Measurements from ENCODE around the gene DEFB112. TPM values are rescaled to one million over a fixed set of nuclear protein-coding genes. Genes with fewer than 3 reads are reported as not detected.

Gene DEFB112, protein sequence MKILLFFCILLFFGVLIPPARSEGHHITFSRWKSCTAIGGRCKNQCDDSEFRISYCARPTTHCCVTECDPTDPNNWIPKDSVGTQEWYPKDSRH
- total RNA-seq, result not detected in 2 replicates

DNA sequence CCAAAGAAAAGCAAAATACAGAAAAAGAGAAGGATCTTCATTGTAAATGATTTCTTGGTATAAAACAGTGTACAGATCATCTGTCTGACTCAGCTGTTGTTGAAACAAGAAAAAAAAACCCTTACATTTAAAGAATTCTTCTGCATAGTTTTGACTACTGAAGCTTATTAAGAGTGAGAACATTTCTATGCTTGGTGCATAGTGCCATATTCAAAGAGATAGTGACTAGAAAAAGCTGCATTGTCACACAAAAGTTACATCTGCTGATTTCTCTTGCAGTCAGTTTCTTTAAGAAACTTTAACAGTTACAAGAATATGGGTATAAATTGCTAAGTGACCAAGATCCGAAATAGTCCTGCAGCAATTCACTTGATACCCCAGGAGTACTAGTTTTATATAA lies at the start of gene DEFB112:
Gene DEFB112, minus strand, starts transcription at position 101 of the 400 bp plus-strand sequence. Its CDS starts 60 bp downstream, at position 41.
- no peak for DNase-seq (ENCODE audit: low read depth in 2 of 2)

DNA sequence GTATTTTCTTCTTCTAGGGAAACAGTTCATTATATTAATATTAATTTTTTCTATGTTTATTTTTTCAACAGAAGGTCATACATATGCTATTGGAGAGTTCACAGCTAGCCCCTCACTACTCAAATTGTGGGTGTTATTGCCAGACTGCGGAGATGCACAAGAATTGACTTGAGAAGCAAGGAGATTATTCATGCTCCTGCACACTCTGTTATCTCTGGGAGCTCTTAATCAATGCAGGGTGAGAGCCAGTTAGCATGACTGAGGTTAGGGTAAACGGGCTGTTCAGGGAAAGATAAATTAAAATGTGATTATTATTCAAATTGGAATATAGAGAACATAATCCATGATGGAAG lies 48.9 kb upstream of the DEFB112 start:
- DNase-seq (ENCODE audit: low read depth in 2 of 2), result no peak

DNA sequence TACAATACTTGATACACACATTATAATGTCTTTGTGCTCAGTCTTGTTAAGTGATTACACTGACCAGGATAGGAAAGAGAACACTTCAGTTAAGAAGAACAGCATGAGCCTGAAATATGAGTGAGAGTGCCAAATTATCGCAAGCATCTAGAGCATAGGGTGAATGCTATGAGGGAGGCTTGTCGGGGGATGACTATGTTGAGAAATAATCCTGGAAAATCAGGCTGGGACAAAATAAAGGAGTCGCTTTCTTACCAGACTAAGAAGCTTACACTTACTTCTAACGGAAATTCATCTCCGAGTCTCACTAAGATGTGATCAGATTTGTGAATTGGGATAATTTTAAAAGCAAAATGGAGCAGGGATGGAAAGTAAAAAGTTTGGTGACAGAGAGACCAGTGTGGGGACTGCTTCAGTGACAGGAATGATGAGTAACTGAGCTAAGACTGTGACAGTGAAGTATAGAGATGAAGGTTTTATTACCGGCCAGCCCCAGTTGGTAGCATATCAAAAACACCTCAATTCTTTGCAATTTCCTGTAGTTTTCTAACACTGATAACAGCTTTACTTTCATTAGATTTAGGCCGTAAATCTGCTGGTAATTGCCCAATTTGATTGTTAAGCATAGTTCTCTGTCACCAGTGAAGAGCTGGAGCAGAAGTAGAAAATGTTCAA lies 48.4 kb upstream of the DEFB112 start:
- DNase-seq (ENCODE audit: low read depth in 2 of 2), result no peak

DNA sequence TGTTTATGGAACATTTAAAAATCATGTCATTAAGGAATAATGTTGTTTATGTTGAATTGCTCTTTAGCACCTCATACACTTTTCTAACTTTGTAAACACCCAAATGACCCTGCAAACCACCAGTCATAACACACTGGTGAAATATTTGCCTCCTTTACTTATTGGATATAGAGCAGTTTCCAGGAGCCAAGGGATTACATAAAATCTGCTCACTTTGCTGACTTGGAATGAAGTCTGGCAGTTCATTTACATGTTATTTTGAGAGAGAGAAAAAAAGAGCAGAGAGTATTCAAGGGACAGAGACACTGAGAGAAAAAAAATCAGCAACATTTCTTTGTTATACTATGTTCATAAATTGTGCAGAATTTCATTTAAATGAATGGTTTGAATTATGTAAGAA lies 46.6 kb upstream of the DEFB112 start:
- DNase-seq (ENCODE audit: low read depth in 2 of 2), result no peak

DNA sequence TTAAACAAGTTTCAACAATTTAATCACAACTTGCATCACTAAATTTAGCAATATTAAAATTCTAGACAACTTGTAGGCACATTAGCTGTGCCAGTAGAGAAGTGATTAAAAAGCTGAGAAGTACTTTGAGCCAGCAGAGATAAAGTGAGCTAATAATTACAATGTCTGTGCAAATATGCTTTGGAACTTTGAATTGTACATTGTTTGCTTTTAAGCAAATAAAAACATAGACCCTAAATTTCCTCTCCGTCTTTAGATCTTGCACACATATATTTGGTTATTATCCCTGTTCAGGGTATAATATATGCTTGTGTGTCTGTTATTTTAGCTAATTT lies 44.2 kb upstream of the DEFB112 start:
- no peak for DNase-seq (ENCODE audit: low read depth in 2 of 2)

DNA sequence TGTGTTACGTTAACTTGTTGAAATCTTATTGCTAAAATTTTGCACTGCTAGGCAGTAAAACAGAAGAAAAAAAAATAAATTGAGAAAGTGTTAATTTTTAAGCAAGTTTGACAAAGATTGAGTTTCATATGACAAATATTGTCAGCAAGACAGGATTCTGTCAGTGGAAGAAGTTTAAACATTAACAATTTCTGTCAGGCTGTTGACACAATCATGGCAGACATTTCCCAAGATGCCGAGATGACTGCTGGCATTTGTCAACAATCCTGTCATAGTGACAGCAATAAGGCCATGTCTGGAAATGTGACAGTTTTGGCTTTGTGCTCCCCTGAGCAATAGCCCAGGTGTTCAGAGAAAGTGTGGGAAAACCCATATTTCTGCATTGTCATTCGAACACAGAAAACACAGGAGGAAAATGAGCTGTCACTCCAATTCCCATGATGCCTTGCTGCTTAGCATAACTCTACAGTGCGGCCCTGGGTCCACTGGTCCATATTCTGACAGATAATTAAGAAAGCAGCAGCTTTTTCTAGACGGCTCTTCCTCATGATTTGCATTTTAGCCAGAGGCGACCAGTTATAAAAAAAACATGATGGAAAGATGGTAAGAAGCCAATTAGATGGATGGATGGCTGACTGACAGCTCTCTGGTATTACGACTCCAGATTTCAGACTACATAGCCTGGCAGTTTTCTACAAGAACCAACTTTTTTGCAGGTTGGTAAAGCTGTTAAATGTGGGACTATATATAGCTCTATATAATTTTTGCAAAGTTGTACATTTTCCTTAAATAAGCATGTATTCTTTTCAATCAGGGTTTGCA lies 43.6 kb upstream of the DEFB112 start:
- DNase-seq (ENCODE audit: low read depth in 2 of 2), result no peak

DNA sequence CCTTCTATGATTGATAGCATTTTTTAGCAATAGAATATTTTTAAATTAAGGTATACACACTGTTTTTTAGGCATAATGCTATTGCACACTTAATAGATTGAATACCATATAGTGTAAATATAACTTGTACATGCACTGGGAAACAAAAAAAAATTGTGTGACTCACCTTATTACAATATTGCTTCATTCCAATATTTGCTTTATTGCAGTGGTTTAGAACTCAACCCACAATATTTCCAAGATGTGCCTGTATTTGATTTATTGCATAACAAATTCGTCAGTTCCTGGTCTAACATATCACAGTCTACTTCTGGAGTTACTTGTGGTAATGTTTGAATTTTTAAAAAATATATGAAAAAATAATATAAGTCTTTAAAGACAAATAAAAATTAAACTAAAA lies 41.9 kb upstream of the DEFB112 start:
- no peak for DNase-seq (ENCODE audit: low read depth in 2 of 2)

DNA sequence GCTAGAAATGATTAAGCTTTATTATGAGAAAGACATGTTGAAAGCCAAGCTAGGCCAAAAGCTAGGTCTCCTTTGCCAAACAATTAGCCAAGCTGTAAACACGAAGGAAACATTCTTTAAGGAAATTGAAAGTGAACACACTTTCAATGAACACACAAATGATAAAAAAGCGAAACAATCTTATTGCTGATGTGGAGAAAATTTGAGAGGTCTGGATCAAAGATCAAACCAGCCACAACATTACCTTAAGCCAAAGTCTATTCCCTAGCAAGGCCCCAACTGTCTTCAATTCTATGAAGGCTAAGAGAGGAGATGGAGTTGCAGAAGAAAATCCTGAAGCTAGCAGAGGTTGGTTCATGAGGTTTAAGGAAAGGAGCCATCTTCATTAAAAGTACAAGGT lies 40.2 kb upstream of the DEFB112 start:
- no peak for DNase-seq (ENCODE audit: low read depth in 2 of 2)

DNA sequence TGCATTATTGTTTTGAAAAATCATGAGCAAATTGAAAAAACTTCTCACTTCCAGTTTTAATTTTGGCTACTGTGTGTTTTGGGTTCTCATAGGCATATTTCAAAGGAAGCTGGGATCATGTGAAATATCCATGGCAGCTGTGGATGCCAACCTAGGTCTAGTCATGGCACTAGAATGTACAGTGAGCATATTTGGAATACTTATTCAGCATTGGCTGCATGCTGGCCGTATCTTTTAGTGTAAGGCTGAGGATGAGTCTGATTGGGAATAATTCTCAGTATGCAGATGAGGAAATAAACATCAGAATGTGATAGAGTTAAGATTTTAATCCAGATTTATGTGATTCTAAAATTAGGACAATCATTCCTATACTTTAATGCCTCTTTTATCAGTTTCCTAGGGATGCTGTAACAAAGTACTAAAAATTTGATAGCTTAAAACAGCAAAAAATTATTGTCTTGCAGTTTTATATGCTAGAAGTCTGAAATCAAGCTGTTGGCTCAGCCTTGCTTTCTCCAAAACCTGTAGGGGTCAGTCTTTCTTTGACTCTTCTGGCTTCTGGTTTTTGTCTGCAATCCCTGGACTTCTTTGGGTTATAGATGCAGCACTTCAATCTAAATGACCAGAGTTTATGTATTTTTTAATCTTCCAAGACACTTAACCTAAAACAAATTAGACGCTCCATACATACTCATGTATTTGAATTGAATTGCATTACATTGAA lies 37.7 kb upstream of the DEFB112 start:
- DNase-seq (ENCODE audit: low read depth in 2 of 2), result no peak

DNA sequence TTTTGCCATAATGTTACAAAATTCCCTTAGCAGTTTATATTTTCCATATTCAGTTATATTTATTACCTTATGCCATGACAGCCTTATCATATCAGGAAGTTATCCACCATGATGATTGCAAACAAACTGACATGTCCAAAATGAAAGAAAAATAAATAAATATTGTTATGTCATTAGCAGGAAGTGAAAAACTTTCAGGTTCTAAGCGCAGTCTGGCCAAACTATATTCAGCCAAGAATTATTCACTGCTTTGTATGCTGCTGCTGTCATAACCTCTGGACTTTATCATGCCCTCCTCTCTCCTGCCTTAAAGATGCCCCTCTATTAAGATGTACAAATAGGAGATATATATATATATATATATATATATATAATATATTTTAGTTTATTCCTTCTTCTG lies 27.7 kb upstream of the DEFB112 start:
- no peak for DNase-seq (ENCODE audit: low read depth in 2 of 2)

DNA sequence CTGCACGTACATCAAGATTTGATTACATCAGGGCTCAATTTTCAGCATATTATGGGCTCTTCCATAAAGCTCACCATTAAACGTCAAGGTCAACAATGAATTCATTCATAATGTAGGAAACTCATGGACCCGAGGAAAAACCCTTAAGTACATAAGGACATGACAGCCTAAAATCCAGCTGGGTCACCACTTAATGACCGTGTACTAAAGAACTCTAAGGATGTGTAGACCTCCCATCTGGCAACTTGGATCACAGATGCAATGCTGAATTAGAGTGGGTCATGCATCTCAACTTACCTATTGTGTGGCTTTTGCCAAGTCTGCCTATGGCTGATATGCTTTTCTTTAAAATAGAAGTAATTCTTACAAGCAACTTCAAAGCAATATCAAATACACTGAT lies 26.7 kb upstream of the DEFB112 start:
- no peak for DNase-seq (ENCODE audit: low read depth in 2 of 2)

DNA sequence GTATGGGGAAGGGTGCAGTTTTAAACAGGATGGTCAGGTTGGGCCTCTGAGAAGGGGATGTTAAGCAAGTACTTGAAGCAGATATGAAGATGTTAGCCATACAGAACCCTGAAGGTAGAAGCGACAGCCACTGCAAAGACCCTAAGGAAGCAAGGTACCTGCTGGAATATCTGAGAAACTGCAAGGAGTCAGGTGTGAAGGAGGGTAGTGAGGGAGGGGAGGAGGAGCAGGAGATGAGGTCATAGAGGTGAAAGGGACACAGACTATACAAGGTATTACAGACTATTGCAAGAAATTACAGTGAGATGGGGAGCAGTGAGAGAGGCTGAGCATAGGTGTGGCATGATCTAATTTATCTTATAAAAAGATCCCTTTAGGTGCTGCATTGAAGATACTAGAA lies 22.2 kb upstream of the DEFB112 start:
- no peak for DNase-seq (ENCODE audit: low read depth in 2 of 2)

DNA sequence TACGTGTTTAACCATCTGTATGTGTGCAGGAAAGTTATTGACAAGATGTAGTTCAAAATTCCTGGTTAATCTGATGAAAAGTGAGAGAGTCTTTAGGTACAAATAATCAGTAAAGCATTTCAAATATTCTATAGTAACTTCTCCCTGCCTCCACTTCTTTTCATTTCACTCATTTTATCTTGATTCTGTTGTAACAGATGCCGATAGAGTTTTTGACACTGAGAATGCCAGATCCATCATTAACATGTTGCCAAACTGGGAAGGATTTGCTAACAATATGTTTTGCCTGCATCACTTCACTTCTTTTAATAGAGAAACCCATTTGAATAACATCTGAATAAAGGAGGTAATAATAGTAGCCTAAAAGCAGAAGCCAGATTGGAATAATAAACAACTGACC lies 20.4 kb upstream of the DEFB112 start:
- no peak for DNase-seq (ENCODE audit: low read depth in 2 of 2)

DNA sequence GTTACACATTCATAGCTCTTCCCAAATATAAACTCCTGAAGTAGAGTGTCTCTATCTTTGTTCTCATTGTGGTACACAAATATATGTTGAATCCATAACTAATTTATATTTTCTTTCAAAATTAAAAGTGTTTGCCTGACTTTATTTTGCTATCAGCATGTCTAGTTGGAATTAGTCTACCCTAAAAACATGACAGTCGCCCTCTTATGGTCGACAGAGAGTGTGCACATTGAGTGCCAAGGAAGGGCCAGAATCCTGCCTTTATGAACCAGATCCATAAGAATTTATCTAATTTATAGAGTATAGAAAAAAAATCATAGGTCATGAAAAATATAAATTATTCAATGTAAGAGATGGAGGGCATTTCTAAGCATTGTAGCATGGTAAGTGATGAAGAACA lies 12.3 kb upstream of the DEFB112 start:
- DNase-seq (ENCODE audit: low read depth in 2 of 2), result no peak

DNA sequence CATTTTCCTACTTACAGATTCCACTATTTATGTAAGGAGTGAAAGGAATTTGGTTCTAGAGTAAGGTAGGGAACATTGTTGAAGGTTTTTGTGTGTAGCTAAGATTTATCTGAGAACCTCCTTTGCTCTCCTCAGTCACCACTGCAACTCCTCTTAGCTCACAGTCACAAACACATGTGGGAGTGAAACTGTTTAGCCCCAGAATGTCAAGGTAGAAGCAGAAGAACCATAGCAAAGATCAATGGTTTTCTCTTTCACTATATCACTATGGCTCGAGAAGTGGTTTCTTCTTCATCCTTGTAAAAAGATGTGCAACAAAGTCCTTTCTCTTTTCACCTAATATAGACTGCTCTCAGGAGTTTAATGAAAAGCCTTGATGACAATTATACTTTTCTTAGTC lies 6.5 kb upstream of the DEFB112 start:
- DNase-seq (ENCODE audit: low read depth in 2 of 2), result no peak

DNA sequence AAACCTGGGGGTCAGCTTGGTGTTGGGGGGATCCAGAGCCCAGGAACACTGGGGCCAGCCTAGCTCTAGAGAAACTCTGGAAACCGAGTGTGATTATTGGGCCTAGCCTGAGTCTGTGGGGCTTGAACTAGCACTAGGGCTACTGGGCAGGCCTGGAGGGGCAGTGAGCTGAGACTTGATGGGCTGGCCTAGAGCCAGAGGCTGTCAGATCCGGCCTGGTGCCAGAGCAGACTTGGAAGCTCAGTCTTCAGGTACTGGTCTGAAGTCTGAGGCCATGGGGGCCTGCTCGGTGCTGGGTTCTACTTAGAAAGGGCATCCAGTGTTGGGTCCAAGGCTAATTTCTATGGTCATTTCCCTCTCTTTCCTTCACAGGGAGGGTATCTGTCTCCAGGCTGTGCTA lies 2.7 kb downstream of the DEFB112 start:
- no peak for DNase-seq (ENCODE audit: low read depth in 2 of 2)

DNA sequence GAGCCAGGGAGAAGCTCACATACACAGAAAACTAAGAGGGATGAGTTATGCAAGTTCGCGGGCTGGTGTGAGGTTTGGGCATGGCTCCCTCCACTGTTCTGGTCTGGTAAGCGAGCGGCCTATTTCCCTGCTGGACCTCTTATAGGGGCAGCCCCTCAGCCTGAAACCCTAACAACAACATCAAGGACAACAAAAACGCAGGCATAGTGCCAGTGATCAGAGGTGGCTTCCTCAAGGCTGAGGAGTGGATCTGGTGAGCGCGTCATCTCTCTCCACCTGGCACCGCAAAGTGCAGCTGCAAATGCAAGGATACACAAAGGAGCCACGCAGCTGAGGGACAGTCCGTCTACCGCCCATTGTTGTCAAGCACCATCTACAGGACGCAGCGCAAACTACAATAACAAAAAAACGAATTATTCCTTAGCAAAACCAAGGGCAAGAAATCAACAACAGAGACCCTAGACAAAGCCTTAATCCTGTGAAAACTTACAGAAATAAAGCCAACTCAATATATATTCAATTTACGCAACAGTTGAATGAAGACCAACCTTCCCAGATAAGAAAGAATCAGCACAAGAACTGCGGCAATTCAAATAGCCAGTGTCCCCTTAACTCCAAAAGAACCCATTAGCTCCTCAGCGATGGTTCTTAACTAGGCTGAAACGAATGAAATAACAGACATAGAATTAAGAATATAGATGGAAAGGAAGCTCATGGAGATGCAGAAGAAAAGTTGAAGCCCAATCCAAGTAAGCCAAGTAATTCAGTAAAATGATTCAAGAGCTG lies 18.8 kb downstream of the DEFB112 start:
- peak in 1 of 2 donors; percentile 6 for DNase-seq (ENCODE audit: low read depth in 2 of 2)

DNA sequence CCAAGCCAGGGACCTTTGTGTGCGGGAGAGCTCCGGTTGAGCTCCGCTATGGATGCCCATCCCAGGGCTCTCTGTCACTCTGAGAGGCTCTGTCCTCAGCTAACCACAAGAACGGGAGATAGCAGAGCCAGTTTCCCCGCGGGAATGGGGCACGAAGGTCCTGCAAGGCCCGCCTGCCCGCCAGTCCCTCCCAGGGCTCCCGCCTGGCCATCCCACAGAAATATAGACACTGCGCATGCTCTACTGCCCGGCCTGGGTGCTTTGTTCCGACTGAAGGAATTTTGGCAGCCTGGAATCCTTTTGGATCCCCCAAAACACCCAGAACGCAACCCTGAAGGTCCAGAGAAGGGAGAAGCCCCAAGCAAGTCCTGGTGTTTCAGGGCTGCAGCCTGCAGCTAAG lies 19.4 kb downstream of the DEFB112 start:
- no peak for DNase-seq (ENCODE audit: low read depth in 2 of 2)

DNA sequence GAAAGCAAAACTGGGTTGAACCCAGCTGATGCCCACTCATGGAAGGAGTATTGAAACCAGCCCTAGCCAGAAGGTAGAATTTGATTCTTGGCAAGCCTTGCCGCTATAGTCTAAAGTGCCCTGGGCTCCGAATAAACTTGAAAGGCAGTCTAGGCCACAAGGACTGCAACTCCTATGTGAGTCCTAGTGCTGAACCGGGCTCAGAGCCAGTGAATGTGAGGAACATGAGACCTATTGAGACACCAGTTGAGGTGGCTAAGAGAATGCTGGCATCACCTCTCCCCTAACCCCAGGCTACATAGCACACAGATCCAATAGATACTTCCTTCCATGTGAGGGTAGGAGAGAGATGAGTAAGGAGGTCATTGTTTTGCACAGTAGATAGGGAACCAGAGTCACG lies 24.5 kb downstream of the DEFB112 start:
- no peak for DNase-seq (ENCODE audit: low read depth in 2 of 2)

DNA sequence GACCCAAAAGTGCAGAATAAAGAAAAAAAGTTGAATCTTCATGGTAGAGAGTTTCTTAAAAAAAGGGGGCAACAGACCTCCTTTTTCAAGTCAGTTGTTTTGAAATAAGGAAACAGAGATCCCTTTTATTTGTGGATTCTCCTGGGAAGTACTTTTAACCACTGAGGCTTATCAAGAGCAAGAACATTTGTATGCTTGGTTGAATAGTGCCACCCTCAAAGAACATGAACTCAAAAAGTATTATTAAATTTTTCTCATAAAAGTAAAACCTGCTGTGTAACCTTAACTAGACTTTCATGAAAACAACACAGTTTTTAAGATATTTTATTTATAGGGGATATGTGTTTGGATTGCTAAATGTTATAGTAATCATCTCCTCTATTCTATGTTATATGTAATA lies 27.8 kb downstream of the DEFB112 start, which contains the start of gene DEFB110:
Gene DEFB110, minus strand, starts transcription at position 101 of the 400 bp plus-strand sequence. Its CDS starts 59 bp downstream, at position 42.
- no peak for DNase-seq (ENCODE audit: low read depth in 2 of 2)

DNA sequence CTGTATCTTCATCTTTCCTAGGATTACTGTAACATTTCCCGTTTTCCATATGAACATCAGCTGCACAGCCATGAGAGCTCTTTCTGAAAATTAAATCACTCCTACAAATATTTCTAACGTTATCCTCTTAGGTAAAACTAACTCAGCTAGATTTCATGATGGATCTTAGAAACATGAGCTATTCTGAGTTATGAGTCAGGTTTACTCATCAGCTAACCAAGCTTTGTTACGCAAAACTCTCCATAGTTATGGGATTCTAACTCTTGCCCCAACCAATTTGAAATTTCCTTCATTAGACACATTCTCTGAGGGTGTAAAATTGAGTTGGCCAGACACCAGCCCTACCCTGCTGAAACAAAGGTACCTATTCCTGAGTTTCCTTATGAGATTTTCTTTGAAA lies 41.9 kb downstream of the DEFB112 start:
- DNase-seq (ENCODE audit: low read depth in 2 of 2), result no peak

DNA sequence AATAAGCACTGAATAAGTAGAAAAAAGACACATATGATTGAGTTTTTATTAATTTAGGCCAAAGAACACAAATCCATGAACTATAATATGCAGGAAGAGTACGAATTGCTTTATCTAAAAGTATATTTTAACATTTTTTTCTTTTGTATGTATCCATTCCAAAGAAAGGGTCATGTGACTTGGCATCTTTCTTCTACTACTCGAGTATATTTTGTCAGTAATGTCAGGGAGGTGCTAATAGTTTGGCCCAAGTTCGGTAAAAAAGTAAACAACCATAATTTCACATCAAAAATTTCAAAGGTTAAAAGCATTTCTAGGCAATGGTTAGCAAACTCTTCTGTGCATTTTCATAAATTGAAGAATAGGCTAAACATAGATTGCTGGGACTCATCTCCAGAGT lies 46.6 kb downstream of the DEFB112 start:
- no peak for DNase-seq (ENCODE audit: low read depth in 2 of 2)

Data from lung microvascular endothelial cell (primary cell).